ENCODE results near the gene CLCNKA.

DNA sequence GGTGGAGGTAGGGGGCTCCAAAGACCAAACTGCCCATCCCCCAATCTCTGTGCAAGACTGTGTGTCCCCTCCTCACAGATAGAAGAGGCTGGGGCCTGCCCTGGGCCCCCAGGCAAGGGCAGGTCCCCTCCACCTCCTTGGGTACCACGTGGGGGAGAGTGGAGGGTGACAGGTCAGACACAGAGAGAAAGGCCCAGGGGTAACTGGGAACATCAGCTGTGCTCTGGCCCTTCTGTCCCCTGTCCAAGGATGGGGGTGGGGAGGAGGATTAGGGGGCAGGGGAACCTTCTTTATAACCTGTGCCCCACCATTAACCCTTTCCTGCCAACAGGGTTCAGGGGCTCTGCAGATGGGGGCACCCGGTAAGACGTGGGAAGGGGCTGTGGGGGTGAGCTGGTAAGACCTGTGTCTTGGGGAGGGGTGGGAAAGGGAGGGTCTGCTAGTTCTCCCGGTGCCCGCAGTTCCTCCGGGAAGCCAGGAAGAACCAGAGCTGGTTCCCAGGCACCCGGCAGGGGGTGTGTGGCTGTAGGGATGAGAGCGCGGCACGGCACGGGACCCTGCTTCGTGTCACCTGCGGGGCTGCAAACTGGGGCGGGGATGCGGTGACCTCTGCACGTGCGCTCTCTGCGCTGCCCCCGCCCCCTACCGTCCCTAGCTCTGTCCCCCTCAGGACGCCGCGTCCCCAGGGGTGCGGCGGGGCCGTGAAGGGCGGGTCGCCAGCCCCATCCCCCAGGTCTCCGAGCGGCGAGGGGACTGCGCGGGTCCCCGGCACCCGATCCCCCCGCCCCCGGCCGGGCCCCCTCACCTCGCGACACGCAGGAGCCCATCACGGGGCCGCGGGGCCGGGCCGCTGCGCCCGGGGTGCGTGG is 51.0 kb downstream of the CLCNKA start:
- TF ChIP-seq, protein P1, sequence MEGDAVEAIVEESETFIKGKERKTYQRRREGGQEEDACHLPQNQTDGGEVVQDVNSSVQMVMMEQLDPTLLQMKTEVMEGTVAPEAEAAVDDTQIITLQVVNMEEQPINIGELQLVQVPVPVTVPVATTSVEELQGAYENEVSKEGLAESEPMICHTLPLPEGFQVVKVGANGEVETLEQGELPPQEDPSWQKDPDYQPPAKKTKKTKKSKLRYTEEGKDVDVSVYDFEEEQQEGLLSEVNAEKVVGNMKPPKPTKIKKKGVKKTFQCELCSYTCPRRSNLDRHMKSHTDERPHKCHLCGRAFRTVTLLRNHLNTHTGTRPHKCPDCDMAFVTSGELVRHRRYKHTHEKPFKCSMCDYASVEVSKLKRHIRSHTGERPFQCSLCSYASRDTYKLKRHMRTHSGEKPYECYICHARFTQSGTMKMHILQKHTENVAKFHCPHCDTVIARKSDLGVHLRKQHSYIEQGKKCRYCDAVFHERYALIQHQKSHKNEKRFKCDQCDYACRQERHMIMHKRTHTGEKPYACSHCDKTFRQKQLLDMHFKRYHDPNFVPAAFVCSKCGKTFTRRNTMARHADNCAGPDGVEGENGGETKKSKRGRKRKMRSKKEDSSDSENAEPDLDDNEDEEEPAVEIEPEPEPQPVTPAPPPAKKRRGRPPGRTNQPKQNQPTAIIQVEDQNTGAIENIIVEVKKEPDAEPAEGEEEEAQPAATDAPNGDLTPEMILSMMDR (IDR thresholded peaks at IDR 0.05; ENCODE audit: borderline replicate concordance, extremely low read depth, low read length, poor library complexity, severe bottlenecking): no peak
- no peak for TF ChIP-seq EZH2 (IDR thresholded peaks at IDR 0.05; ENCODE audit: borderline replicate concordance, low read depth, low read length, severe bottlenecking)
